Measurements from ENCODE around the gene NIBAN1.

- TF ChIP-seq POLR2AphosphoS5 (IDR thresholded peaks at IDR 0.05; ENCODE audit: low read depth, low read length): no peak
- TF ChIP-seq TAF1 (IDR thresholded peaks at IDR 0.05; ENCODE audit: low read depth, low read length): no peak
- TF ChIP-seq POLR2A (IDR thresholded peaks at IDR 0.05; ENCODE audit: low read depth, low read length): no peak
- TF ChIP-seq PAX5 (IDR thresholded peaks at IDR 0.05; ENCODE audit: insufficient read depth, low read length, severe bottlenecking): no peak
- no peak for TF ChIP-seq POU2F2 (IDR thresholded peaks at IDR 0.05; ENCODE audit: low read depth, low read length)
- TF ChIP-seq SPI1 (IDR thresholded peaks at IDR 0.05; ENCODE audit: low read depth, low read length): no peak
These were observed 30.3 kb downstream of the NIBAN1 start for GRCh38 chr1:184943998-184944397.

Measured in GM12891 (cell line).